ENCODE results near the gene ENO2.

The ENO2 gene

DNA sequence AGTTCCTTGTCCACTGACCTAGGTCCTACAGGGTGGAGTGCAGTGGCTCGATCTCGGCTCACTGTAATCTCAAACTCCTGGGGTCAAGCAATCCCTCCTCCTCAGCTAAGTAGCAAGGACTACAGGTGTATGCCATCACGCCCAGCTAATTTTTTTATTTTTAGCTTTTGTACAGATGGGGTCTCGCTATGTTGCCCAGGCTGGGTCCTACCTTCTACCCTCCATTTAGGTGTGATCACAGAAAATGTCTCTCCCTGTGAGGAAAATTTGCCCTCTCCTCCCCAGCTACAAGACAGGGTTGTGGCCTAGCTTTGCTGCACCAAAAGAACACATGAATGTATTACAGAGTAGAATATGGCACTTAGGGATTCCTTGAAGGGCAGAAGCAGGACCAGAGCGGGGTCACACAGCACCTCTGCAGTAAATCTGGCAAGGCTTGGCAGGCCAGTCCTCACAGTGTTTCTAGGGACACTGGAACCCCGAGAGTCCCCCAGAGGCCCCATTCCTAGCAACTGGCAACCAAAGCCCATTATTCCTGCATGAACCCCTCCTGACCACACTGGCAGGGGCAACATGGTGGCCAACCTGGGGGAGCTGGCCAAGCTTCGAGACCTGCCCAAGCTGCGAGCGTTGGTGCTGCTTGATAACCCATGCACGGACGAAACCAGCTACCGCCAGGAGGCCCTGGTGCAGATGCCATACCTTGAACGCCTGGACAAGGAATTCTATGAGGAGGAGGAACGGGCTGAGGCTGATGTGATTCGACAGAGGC is 2.0 kb upstream of the ENO2 start:
- no peak for DNase-seq

DNA sequence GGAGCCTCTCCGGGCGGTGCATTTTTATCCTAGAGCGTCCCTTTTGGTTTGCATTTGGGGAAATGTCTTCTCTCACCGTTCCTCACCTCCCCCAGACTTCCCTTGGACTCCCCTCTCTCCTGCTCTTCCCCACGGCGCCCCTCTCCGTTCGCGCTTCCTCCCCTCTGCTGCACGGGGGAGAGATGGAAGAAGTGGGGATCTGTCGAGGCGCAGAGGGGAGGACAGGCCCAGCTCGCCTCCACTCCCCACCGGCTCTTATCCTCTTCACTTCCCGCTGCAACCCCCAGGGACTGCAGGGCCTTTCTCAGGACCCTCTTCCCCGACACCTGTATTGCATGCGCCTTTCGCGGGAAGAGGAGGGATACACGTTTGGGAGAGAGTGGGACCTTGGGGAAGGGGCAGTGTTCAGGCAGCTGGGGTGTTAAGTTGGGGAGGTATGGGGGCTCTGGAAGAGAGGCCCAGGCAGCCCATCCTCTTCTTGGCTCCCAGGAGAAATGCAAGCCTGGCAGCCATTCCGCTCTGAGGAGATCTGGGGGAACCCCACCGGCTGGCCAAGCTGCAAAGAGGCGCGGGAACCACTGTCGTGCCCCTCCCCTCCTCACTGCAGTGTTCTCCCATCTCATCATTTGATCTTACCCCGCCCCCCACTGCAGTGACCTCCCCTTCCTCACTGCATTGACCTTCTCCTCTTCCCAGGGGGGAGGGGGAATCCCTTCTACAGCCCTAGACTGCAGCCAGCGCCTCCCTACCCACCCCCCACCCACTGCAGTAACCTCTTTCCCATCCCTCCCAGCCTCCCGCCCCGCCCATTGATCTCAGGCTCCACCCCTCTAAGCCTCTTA is 788 bp downstream of the ENO2 start:
- DNase-seq, result peak in 9 of 56 donors; percentile 2 to 57 (median 28)

DNA sequence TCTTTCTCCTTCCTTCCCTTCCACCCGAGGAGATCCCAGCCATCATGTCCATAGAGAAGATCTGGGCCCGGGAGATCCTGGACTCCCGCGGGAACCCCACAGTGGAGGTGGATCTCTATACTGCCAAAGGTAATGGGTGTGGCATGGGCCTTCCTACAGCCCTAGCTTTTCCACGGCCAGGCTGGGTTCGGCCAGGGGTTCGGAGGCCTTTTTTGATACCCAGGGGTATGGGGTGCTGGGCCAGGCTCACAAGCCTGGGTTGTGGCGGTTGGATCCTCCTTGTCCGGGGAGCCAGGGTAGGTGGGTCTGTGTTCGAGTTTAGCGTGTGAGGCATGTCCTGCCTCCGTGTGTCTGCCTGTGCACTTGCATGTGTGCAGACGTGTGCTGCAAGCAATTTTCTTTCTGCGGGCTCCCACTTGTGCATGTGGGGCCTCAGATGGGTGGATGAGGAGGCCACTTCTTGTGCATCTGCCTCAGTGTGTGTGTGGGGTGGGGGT is 1.5 kb downstream of the ENO2 start:
- no peak for DNase-seq

DNA sequence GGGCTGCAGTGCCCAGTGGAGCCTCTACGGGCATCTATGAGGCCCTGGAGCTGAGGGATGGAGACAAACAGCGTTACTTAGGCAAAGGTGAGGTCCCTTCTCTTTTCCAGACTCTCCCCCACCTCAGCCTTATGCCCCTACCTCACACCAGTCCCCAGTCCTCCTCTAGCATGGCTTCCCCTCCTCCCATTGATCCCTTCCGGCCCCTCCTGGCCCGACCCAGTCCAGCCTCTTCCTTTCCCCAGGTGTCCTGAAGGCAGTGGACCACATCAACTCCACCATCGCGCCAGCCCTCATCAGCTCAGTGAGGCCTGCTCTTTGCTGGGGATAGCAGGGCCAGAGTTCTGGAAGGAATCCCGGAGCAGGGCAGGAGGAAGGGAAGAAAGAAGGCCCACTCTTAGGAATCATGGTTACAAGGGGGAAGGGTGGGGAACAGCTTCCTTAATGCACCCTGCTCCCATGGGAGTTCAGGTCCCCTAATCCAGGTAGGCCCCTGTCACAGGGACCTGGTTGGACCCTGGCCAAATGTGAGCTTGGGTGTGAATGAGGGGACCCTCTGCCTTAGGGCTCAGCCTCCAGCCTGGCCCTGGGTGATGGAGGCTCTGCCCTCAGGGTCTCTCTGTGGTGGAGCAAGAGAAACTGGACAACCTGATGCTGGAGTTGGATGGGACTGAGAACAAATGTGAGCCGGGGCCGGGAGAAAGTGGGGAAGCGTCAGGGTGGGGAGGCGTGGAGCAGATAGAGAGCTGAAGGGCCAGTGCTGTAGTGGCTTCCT is 2.2 kb downstream of the ENO2 start:
- DNase-seq, result no peak

DNA sequence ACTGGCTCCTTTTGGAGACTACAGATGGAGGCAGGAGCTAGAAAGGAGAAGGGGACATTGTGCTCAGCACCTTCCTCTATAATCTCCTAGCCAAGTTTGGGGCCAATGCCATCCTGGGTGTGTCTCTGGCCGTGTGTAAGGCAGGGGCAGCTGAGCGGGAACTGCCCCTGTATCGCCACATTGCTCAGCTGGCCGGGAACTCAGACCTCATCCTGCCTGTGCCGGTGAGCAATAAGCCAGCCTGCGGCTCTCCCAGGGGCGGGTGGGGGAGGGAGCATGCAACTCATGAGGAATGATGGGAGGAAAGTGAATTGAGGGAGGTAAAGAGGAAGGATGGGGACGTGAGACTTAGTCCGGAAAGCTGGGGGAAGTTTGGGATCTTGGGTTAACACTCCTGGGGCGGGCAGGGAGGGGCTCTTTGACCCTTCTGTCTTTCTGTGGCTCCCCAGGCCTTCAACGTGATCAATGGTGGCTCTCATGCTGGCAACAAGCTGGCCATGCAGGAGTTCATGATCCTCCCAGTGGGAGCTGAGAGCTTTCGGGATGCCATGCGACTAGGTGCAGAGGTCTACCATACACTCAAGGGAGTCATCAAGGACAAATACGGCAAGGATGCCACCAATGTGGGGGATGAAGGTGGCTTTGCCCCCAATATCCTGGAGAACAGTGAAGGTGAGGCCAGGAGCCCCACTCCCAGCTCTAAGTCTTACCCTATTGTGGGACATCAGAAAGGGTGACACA is 3.3 kb downstream of the ENO2 start:
- DNase-seq, result no peak

DNA sequence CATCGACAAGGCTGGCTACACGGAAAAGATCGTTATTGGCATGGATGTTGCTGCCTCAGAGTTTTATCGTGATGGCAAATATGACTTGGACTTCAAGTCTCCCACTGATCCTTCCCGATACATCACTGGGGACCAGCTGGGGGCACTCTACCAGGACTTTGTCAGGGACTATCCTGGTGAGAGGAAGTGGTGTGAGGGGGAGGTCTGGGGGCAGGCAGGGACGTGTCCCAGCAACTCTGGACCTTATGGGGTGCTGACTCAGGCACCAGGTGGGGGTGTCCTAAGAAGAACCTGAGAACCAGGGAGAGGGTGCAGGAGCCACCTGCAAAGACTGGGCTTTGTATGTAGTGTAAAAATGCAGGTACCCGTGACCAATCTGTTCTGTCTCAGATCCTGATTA is 5.2 kb downstream of the ENO2 start:
- DNase-seq, result no peak

DNA sequence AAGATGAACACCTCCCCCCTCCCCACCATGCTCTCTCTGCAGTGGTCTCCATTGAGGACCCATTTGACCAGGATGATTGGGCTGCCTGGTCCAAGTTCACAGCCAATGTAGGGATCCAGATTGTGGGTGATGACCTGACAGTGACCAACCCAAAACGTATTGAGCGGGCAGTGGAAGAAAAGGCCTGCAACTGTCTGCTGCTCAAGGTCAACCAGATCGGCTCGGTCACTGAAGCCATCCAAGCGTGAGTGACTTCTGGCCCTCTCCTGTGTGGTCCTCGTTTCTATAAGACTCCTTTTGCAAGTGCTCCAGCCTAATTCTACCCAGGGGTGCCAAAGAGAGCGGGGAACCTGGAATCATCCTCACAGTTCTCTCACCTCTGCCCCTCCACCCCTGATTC is 7.2 kb downstream of the ENO2 start:
- no peak for DNase-seq

DNA sequence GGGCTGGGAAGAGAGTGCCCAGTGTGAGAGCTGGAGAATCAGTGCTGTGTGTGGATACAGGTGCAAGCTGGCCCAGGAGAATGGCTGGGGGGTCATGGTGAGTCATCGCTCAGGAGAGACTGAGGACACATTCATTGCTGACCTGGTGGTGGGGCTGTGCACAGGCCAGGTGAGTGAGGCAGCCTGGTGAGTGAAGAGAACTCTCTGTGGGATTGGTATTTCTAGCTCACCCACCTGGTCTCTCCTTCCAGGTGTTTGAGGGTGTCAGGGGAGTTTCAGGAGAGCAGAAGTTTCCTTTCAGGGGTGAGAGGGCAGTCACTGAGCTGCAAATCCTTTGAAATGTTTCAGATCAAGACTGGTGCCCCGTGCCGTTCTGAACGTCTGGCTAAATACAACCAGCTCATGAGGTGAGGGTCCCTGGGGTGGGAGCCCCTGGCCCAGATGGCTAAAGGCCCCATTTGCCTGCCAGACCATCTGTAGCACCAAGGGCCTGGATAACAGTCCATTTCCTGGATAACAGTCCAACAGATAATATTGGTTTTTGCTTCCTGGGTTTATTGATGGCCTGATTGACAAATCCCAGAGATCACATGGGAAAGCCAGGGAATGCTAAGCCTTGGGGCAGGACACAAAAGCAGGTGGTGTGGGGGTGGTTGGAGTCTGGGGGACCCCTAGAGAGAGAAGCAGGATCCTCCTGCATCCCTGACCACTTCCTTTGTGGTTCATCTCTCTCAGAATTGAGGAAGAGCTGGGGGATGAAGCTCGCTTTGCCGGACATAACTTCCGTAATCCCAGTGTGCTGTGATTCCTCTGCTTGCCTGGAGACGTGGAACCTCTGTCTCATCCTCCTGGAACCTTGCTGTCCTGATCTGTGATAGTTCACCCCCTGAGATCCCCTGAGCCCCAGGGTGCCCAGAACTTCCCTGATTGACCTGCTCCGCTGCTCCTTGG is 7.9 kb downstream of the ENO2 start:
- DNase-seq, result no peak

DNA sequence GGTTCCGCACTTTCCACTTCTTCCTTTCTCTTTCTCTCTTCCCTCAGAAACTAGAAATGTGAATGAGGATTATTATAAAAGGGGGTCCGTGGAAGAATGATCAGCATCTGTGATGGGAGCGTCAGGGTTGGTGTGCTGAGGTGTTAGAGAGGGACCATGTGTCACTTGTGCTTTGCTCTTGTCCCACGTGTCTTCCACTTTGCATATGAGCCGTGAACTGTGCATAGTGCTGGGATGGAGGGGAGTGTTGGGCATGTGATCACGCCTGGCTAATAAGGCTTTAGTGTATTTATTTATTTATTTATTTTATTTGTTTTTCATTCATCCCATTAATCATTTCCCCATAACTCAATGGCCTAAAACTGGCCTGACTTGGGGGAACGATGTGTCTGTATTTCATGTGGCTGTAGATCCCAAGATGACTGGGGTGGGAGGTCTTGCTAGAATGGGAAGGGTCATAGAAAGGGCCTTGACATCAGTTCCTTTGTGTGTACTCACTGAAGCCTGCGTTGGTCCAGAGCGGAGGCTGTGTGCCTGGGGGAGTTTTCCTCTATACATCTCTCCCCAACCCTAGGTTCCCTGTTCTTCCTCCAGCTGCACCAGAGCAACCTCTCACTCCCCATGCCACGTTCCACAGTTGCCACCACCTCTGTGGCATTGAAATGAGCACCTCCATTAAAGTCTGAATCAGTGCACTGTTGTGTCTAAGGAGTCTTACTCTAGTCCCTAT is 8.8 kb downstream of the ENO2 start:
- DNase-seq, result no peak

DNA sequence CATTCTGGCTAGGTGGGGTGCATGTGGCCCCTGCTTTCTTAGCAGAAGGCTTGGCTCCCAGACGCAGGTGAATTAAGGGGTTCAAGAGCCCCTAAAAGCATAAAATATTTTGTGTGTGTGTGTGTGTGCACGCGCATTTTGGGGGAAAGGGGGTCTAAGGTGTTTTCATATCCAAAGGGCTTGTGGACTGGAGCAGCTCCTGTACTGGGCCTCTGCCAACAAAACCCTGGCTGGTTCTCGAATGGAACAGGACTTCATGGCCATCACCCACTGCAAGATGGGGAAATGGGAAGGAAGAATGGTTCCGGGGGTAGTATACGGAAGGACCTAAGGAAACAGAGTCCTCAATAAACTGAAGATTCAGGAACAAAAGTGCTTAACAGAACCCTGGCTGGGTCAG is 9.5 kb downstream of the ENO2 start:
- peak in 1 of 56 donors; percentile 45 for DNase-seq

DNA sequence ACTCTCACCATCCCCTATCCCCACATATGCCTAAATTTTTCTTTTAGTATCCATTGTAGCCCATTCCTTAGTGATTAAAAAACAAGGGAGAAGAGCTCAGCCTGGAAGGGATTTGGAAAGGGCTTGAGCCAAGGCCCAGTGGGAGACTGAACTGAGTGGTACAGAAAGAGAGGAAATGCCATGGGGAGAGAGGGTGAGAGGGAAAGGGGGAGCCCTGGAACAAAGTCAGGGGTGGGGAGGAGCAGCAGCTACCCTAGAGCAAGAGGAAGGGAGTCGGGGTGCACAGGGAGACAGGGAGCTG is 10.8 kb downstream of the ENO2 start:
- DNase-seq, result peak in 5 of 56 donors; percentile 35 to 56 (median 41)

DNA sequence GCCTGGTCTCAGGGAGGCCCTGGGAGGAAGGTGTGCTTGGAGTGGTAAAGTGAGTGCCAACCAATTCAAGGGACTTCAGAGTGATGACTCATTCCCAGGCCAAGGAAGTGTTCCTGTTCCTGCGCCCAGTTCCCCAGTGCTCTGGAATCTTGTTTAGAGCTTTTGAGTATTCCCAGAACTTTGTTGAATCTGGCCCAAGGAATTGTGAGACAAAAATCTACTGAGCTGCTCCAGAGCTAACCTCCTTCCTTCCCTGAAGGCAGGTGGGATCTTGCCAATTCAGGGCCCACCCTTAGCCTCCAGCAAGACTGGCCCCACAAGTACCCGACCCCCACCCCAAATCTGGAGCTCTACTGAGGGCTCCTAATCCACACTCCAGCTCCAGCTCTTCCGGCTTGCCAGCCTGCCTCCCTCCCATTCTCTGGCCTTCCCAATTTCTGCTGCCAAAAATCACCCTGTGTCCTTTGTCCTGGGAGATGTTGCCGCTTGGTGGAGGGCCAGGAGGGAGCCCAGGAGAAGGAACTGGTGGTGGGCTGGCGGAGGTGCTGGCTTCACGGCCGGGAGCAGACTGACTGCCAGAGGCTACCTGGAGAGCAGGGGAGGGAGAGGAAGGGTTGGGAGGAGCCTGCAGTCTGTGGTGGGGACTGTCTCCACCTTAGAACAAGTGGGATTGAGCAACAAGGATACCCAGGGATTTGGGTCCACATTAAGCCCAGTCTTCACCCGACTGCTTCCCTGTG is 11.3 kb downstream of the ENO2 start:
- DNase-seq, result peak in 49 of 56 donors; percentile 25 to 81 (median 54)

DNA sequence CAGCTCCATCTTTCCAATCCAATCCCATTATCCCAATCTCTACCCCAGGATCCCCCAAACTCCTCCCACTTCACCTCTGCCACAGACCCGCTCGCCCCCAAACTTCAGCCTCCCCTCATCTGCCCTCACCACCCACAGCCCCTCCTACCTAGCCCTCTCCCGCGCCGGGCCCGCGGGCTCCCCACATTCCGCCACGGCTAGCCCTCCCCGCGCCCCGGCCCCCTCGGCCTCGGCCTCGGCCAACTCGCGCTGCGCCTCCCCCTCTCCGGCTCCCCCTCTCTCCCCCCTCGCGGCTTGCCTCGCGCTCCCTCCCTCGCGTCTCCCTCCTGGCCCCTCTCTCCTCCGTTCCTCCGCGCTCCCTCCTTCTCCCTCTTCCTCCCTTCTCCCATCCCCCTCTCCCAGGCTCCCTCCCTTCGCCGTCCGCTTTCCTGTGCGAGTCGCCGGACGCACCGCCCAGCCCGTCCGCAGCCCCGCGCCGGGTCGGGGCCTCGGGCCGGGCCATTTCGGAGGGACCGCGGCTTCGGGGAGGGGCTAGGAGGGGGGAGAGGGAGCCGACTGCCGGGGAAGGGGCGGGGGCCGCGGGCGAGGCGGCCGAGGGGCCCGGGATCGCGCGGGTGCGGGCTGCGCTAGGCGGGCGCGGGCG is 13.1 kb downstream of the ENO2 start, which contains the start of gene ATN1:
ATN1 (plus strand) TSS at position 581 of the 643 bp plus-strand sequence. CDS start 6,043 bp downstream, outside the sequence.
- DNase-seq, result peak in 54 of 56 donors; percentile 21 to 91 (median 77)

DNA sequence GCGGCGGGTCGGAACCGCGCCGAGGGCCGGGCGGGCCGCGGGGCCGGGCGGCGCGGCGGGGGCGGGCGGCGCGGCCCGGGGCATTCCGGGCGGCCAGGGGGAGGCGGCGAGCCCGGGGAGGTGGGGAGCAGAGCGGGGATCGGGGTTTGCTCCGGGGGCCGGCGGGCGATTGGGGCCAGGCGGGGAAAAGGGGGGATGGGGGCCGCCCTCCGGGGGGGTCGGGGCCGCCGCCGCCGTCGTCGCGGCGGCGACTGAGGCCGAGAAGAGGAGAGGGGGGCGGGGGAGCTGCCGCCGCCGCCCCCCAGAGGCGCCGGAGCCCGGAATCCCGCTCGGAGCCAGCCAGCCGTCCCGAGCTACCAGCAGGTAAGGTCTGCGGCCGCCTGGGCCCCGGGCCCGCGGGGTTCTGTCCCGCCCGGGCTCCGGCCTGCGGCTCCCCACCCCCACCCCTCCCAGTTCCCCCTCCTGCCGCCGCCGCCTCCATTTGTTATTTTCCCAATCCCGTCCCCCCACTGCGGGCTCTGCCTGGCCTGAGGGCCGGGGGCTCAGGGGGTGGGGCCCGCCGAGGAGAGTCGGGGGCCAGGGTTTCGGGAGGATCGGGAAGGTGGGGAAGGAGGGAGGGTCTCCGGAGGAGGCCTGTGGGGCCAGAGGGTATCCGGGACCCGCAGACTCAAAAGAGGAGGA is 13.8 kb downstream of the ENO2 start:
- DNase-seq, result peak in 12 of 56 donors; percentile 16 to 64 (median 43)

DNA sequence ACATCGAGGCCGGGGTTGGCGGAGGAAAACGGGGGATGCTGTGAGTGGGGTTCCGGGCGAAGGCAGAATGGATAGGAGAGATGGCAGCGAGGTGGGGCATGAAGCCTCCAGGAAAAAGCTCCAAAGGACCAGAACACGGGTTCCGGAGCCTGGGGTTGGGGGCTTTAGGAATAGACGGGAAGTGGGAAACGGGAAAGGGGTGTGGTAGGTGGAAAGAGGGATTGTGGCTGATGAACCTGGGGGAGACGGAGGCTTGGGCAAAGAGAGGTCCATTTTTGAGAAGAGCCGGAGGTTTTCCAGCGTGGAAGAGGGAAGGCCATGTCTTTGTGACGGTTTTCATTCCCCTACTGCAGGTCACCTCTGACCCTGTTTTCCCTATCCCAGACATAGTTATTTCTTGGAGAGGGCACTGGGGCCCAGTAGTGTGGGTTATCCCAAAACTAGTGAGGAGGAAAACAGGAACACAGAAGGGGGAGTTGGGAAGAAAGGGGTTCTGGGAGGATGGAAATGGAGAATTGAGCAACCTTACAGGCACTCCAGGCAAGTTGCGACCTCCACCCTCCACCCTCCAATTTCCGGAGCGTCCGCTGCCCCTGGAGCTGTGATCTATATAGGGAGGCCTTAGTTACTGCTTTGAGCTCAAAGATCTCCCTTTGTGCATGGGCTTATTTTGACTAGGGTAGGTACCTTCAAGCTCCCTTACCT is 14.5 kb downstream of the ENO2 start:
- DNase-seq, result peak in 6 of 56 donors; percentile 20 to 55 (median 42)

All from nucleus accumbens (tissue), 56 donors.